Gastroesophageal sphincter (tissue), 4 donors: Measurements from ENCODE around the gene SPAG17. TPM values are rescaled to one million over a fixed set of nuclear protein-coding genes. Genes with fewer than 3 reads are reported as not detected.

Experiments used
- ATAC-seq: fragments of 150-250 bp; one replicate; pipeline ENCODE4 v1.9.1; 2016; ENCODE audit warnings: mild to moderate bottlenecking, moderate library complexity
- H3K27ac ChIP-seq, 4 donors: fragments of 200-600 bp; sonication (generic) in 3 of 4; 1 replicate in 3 of 4; 2 replicates in 1 of 4; pipeline ENCODE4 v1.5.1; 2016 to 2019
- H3K27me3 ChIP-seq: fragments of 200-600 bp; sonication (generic); one replicate; pipeline ENCODE4 v1.5.1; 2019
- H3K36me3 ChIP-seq, 2 donors: fragments of 200-600 bp; sonication (generic); one replicate each; pipeline ENCODE4 v1.5.1; 2019; ENCODE audit warnings: control low read depth in 1 of 2
- H3K4me1 ChIP-seq, 3 donors: fragments of 200-600 bp; sonication (generic); 1 replicate in 2 of 3; 2 replicates in 1 of 3; pipeline ENCODE4 v1.5.1; 2016 to 2019; ENCODE audit warnings: control low read depth in 2 of 3
- H3K4me3 ChIP-seq, 2 donors: fragments of 200-600 bp; sonication (generic); one replicate each; pipeline ENCODE4 v1.5.1; 2019; ENCODE audit warnings: mild to moderate bottlenecking in 1 of 2, moderate library complexity in 1 of 2
- H3K9me3 ChIP-seq, 3 donors: fragments of 200-600 bp; sonication (generic); one replicate each; pipeline ENCODE4 v1.5.1; 2017 to 2019; ENCODE audit warnings: control low read depth in 2 of 3
- CTCF ChIP-seq, 4 experiments: fragments of 200-600 bp in 2 of 4; fragments of 450-650 bp in 2 of 4; sonication (generic) in 1 of 4; IDR thresholded peaks; one replicate each; pipeline ENCODE4 v1.5.1; 2017 to 2019; ENCODE audit warnings: antibody characterized with exemption in 4 of 4, mild to moderate bottlenecking in 2 of 4, moderate library complexity in 2 of 4
- EP300 ChIP-seq: sonication (generic); formaldehyde crosslinking; IDR thresholded peaks from one replicate; pipeline ENCODE4 v1.6.1; 2017; ENCODE audit warnings: antibody characterized with exemption, mild to moderate bottlenecking
- POLR2A ChIP-seq, 2 donors: fragments of 450-650 bp; IDR thresholded peaks; one replicate each; pipeline ENCODE4 v1.6.1; 2017; ENCODE audit warnings: antibody characterized with exemption in 2 of 2, mild to moderate bottlenecking in 2 of 2, moderate library complexity in 1 of 2
- POLR2AphosphoS5 ChIP-seq: sonication (generic); formaldehyde crosslinking; IDR thresholded peaks from one replicate; pipeline ENCODE4 v1.6.1; 2017; ENCODE audit warnings: antibody characterized with exemption
- WGBS, 2 donors: methylation state at CpG; one replicate each; pipeline ENCODE4 v1.1.5; 2018; ENCODE audit warnings: low coverage in 1 of 2; 5-methylcytosine and 5-hydroxymethylcytosine counted together
- total RNA-seq, 4 donors: library from RNA; depleted of rRNA; stranded (reverse); fragments of >200 nt; gene quantifications; one replicate each; pipeline ENCODE4 v1.1.0, GENCODE V29; 2016

SPAG17 gene
- total RNA-seq, 4 donors from 2014 or later = 0.13 to 2.2 (median 0.42) TPM

GRCh38 chr1:118042501-118042900 is 142.5 kb downstream of the SPAG17 start:
- Histone ChIP-seq H3K36me3 (no peaks in the 10 kb centered on the region), H3K4me3 (no peak overlapping the region), H3K4me1 (no peaks in the 10 kb centered on the region), H3K27ac (no peak overlapping the region), H3K27me3 (no peaks in the 10 kb centered on the region), H3K9me3 (no peaks in the 10 kb centered on the region)
- TF ChIP-seq POLR2A (IDR thresholded peaks at IDR 0.05) = no peak
- no peak for TF ChIP-seq POLR2AphosphoS5
- no peak for TF ChIP-seq CTCF (IDR thresholded peaks at IDR 0.05)
- no peak for ATAC-seq
- 46 to 53% methylated on average over 2 of the region's 2 CpGs for whole genome bisulfite sequencing, 2 donors

GRCh38 chr1:118039170-118039569 is 145.9 kb downstream of the SPAG17 start:
- Histone ChIP-seq H3K36me3 (no peaks in the 10 kb centered on the region), H3K27ac (no peak overlapping the region), H3K9me3 (no peaks in the 10 kb centered on the region), H3K4me3 (no peak overlapping the region), H3K4me1 (no peaks in the 10 kb centered on the region), H3K27me3 (no peaks in the 10 kb centered on the region)
- ATAC-seq = no peak
- TF ChIP-seq POLR2A (IDR thresholded peaks at IDR 0.05) = no peak
- no peak for TF ChIP-seq POLR2AphosphoS5
- 65 to 83% methylated on average over 1 to 2 of the region's 3 CpGs for WGBS, 2 donors

- Histone ChIP-seq H3K27ac (no peak overlapping the region), H3K4me3 (no peak overlapping the region), H3K36me3 (no peaks in the 10 kb centered on the region), H3K27me3 (no peaks in the 10 kb centered on the region), H3K9me3 (no peaks in the 10 kb centered on the region), H3K4me1 (no peaks in the 10 kb centered on the region)
- no peak for ATAC-seq
- 100% methylated on average over 1 of the region's 1 CpG; no CpG with 5 or more reads in 1 of the 2 donors for WGBS, 2 donors
- TF ChIP-seq CTCF (IDR thresholded peaks at IDR 0.05) (no peak), EP300 (no peak), POLR2AphosphoS5 (no peak), POLR2A (IDR thresholded peaks at IDR 0.05) (no peak)
Measured at GRCh38 chr1:118032883-118033282, 152.1 kb downstream of the SPAG17 start.

GRCh38 chr1:118028267-118028666 is 156.8 kb downstream of the SPAG17 start:
- 50% methylated on average over 1 of the region's 1 CpG; no CpG with 5 or more reads in 1 of the 2 donors for WGBS, 2 donors
- no peak for ATAC-seq
- H3K4me1 ChIP-seq = no peaks in the 10 kb centered on the region
- no peak overlapping the region for H3K27ac ChIP-seq
- TF ChIP-seq POLR2A (IDR thresholded peaks at IDR 0.05) (no peak), EP300 (no peak), CTCF (IDR thresholded peaks at IDR 0.05) (no peak), POLR2AphosphoS5 (no peak)
- no peaks in the 10 kb centered on the region for H3K9me3 ChIP-seq
- no peaks in the 10 kb centered on the region for H3K27me3 ChIP-seq
- no peaks in the 10 kb centered on the region for H3K36me3 ChIP-seq
- no peak overlapping the region for H3K4me3 ChIP-seq

- H3K4me3 ChIP-seq = no peak overlapping the region
- no peaks in the 10 kb centered on the region for H3K36me3 ChIP-seq
- TF ChIP-seq POLR2A (IDR thresholded peaks at IDR 0.05) (no peak), POLR2AphosphoS5 (no peak), CTCF (IDR thresholded peaks at IDR 0.05) (no peak), EP300 (no peak)
- no peak for ATAC-seq
- 56 to 82% methylated on average over 3 of the region's 3 CpGs for WGBS, 2 donors
- no peak overlapping the region for H3K27ac ChIP-seq
- H3K27me3 ChIP-seq = no peaks in the 10 kb centered on the region
- no peaks in the 10 kb centered on the region for H3K4me1 ChIP-seq
- H3K9me3 ChIP-seq = no peaks in the 10 kb centered on the region
Measured at GRCh38 chr1:118023199-118023598, 161.8 kb downstream of the SPAG17 start.
